H1 (cell line): ENCODE results near the gene UCKL1. TPM values are rescaled to one million over a fixed set of nuclear protein-coding genes. Genes with fewer than 3 reads are reported as not detected.

Experiments
- CTCF ChIA-PET: fragments of 300-600 bp; sonication (Branson Sonifier 250); formaldehyde crosslinking; loops from one replicate; lab custom pipeline; 2021; ENCODE audit not compliant: partially characterized antibody; lab: Charles Lee
- POLR2A ChIA-PET: fragments of 300-600 bp; sonication (Branson Sonifier 250); formaldehyde crosslinking; loops from one replicate; lab custom pipeline; 2021; ENCODE audit warnings: inconsistent platforms; ENCODE audit not compliant: partially characterized antibody; lab: Charles Lee
- DNase-seq, 2 experiments: peaks; one replicate each; pipeline versions ENCODE4 v3.0.0 to v3.0.0-alpha.2; 2010 to 2022; ENCODE audit warnings: low spot score in 2 of 2, low read depth in 1 of 2, mixed read lengths in 1 of 2
- FAIRE-seq: peaks from 2 replicates; lab custom pipeline; 2011; peaks lifted over from hg19 to GRCh38; lab: Jason Lieb, UNC
- H2AFZ ChIP-seq: 2 replicates; pipeline ENCODE4 v1.8.1; 2012; ENCODE audit warnings: low read length, inconsistent platforms
- H2AK5ac ChIP-seq: 2 replicates; pipeline ENCODE4 v1.6.1; 2013; ENCODE audit warnings: low read depth, low read length
- H2BK120ac ChIP-seq: replicated peaks from 2 replicates; pipeline ENCODE3; 2013; ENCODE audit warnings: low read depth, low read length, inconsistent platforms
- H2BK12ac ChIP-seq: 2 replicates; pipeline ENCODE4 v1.6.1; 2013; ENCODE audit warnings: low read depth, low read length
- H2BK15ac ChIP-seq: 2 replicates; pipeline ENCODE4 v1.6.1; 2013; ENCODE audit warnings: low read length
- H2BK20ac ChIP-seq: 2 replicates; pipeline ENCODE4 v1.6.1; 2013; ENCODE audit warnings: low read length
- H2BK5ac ChIP-seq: 2 replicates; pipeline ENCODE4 v1.6.1; 2013; ENCODE audit warnings: low read depth, low read length
- H3K14ac ChIP-seq: 2 replicates; pipeline ENCODE4 v1.6.1; 2013; ENCODE audit warnings: inconsistent platforms; ENCODE audit not compliant: insufficient read length
- H3K18ac ChIP-seq: 2 replicates; pipeline ENCODE4 v1.6.1; 2013; ENCODE audit warnings: low read length; ENCODE audit errors: extremely low read depth
- H3K23ac ChIP-seq: 2 replicates; pipeline ENCODE4 v1.6.1; 2013; ENCODE audit warnings: inconsistent platforms; ENCODE audit not compliant: insufficient read length
- H3K23me2 ChIP-seq: 2 replicates; pipeline ENCODE4 v1.6.1; 2013; ENCODE audit warnings: low read depth, low read length
- H3K27ac ChIP-seq: 2 replicates; pipeline ENCODE4 v1.6.1; 2011; ENCODE audit warnings: low read depth, low read length, inconsistent platforms
- H3K27me3 ChIP-seq, 4 experiments: replicated peaks in 1 of 4; 1 replicate in 1 of 4; 2 replicates in 3 of 4; pipeline versions ENCODE4 v1.6.1 to v1.8.1; 2011 to 2013; ENCODE audit warnings: low read length in 3 of 4, mild to moderate bottlenecking in 3 of 4, inconsistent platforms in 2 of 4, mixed read lengths in 2 of 4, moderate library complexity in 1 of 4; ENCODE audit not compliant: control insufficient read depth in 3 of 4, insufficient read depth in 3 of 4; ENCODE audit errors: extremely low read depth in 1 of 4
- H3K36me3 ChIP-seq, 4 experiments: 2 replicates each; pipeline versions ENCODE4 v1.6.1 to v1.8.1; 2011 to 2013; ENCODE audit warnings: mild to moderate bottlenecking in 4 of 4, low read length in 3 of 4, moderate library complexity in 2 of 4, control low read depth in 1 of 4, inconsistent platforms in 1 of 4; ENCODE audit not compliant: insufficient read depth in 4 of 4, control insufficient read depth in 2 of 4
- H3K4ac ChIP-seq: replicated peaks from 2 replicates; pipeline ENCODE3; 2013; ENCODE audit warnings: low read length, low read depth, mixed read lengths, inconsistent platforms; ENCODE audit not compliant: insufficient read length
- H3K4me1 ChIP-seq, 4 experiments: replicated peaks in 1 of 4; 1 replicate in 1 of 4; 2 replicates in 3 of 4; pipeline versions ENCODE4 v1.6.1 to v1.8.1; 2011 to 2013; ENCODE audit warnings: low read length in 3 of 4, inconsistent platforms in 2 of 4, mixed read lengths in 1 of 4; ENCODE audit not compliant: insufficient read depth in 4 of 4, control insufficient read depth in 3 of 4
- H3K4me2 ChIP-seq, 2 experiments: 2 replicates each; pipeline versions ENCODE4 v1.6.1 to v1.8.1; 2011 to 2013; ENCODE audit warnings: low read depth in 2 of 2, low read length in 2 of 2, control low read depth in 1 of 2, inconsistent platforms in 1 of 2, mild to moderate bottlenecking in 1 of 2; ENCODE audit not compliant: insufficient read depth in 1 of 2
- H3K4me3 ChIP-seq, 4 experiments: fragments of 200-600, 300-600 bp in 1 of 4; sonication (generic), shearing (Covaris generic), sonication (Bioruptor Twin) in 1 of 4; 2 replicates each; pipeline versions ENCODE4 v1.5.1 to v1.8.1; 2011 to 2016; ENCODE audit warnings: low read length in 4 of 4, low read depth in 3 of 4, control low read depth in 2 of 4, inconsistent platforms in 2 of 4, mild to moderate bottlenecking in 2 of 4, mixed read lengths in 1 of 4, moderate library complexity in 1 of 4; ENCODE audit not compliant: insufficient read depth in 2 of 4; ENCODE audit errors: extremely low read depth in 1 of 4
- H3K56ac ChIP-seq: replicated peaks from 2 replicates; pipeline ENCODE3; 2013; ENCODE audit warnings: low read depth, mild to moderate bottlenecking, mixed read lengths, low read length, inconsistent platforms; ENCODE audit not compliant: insufficient read length
- H3K79me1 ChIP-seq: 2 replicates; pipeline ENCODE4 v1.6.1; 2013; ENCODE audit warnings: low read depth, low read length, control low read depth
- H3K79me2 ChIP-seq, 2 experiments: 2 replicates each; pipeline versions ENCODE4 v1.6.1 to v1.8.1; 2012 to 2013; ENCODE audit warnings: low read length in 2 of 2, mild to moderate bottlenecking in 2 of 2, inconsistent platforms in 1 of 2; ENCODE audit not compliant: insufficient read depth in 2 of 2, control insufficient read depth in 1 of 2
- H3K9ac ChIP-seq, 4 experiments: replicated peaks in 1 of 4; 1 replicate in 1 of 4; 2 replicates in 3 of 4; pipeline versions ENCODE4 v1.6.1 to v1.8.1; 2011 to 2013; ENCODE audit warnings: low read depth in 3 of 4, low read length in 3 of 4, control low read depth in 2 of 4, mild to moderate bottlenecking in 2 of 4, moderate library complexity in 2 of 4, inconsistent platforms in 1 of 4; ENCODE audit errors: extremely low read depth in 1 of 4
- H3K9me3 ChIP-seq, 2 experiments: 2 replicates each; pipeline versions ENCODE4 v1.6.1 to v1.8.1; 2012 to 2013; ENCODE audit warnings: mild to moderate bottlenecking in 2 of 2, moderate library complexity in 2 of 2, control low read depth in 1 of 2, inconsistent platforms in 1 of 2, low read depth in 1 of 2, low read length in 1 of 2, mixed read lengths in 1 of 2; ENCODE audit not compliant: insufficient read depth in 2 of 2
- H4K20me1 ChIP-seq, 2 experiments: replicated peaks in 1 of 2; 2 replicates each; pipeline versions ENCODE3 to v1.8.1; 2011 to 2013; ENCODE audit warnings: inconsistent platforms in 2 of 2, low read length in 2 of 2, mild to moderate bottlenecking in 1 of 2; ENCODE audit not compliant: insufficient read depth in 2 of 2, control insufficient read depth in 1 of 2
- H4K5ac ChIP-seq: 2 replicates; pipeline ENCODE4 v1.6.1; 2013; ENCODE audit warnings: low read length, low read depth, mixed read lengths, inconsistent platforms; ENCODE audit not compliant: insufficient read length
- H4K8ac ChIP-seq: 2 replicates; pipeline ENCODE4 v1.8.0; 2013; ENCODE audit warnings: mild to moderate bottlenecking, moderate library complexity, low read length, inconsistent platforms; ENCODE audit not compliant: insufficient read depth; ENCODE audit errors: extremely low read depth
- H4K91ac ChIP-seq: replicated peaks from 2 replicates; pipeline ENCODE3; 2013; ENCODE audit warnings: low read length, mixed read lengths, inconsistent platforms; ENCODE audit not compliant: insufficient read length
- WGBS, 2 experiments: shearing (Covaris generic) in 1 of 2; methylation state at CpG; one replicate each; pipeline versions ENCODE4 v1.1.6 to v1.1.7; 2013 to 2015; ENCODE audit warnings: low lambda C conversion rate in 2 of 2, mixed read lengths in 2 of 2, inconsistent platforms in 1 of 2, low coverage in 1 of 2, missing lambda C conversion rate in 1 of 2; ENCODE audit not compliant: insufficient replicate concordance in 2 of 2, insufficient coverage in 1 of 2, insufficient read length in 1 of 2; ENCODE audit errors: extremely low coverage in 1 of 2, missing lambda C conversion rate in 1 of 2; 5-methylcytosine and 5-hydroxymethylcytosine counted together
- polyA plus RNA-seq, 7 experiments: library from polyadenylated mRNA; depleted of rRNA in 3 of 7; stranded (reverse) in 5 of 7; unstranded in 2 of 7; fragments of >200 nt in 5 of 7; fragments of 200-250 nt in 2 of 7; gene quantifications; 1 replicate in 5 of 7; 2 replicates in 1 of 7; 4 replicates in 1 of 7; pipeline versions ENCODE4 v1.2.1 to v1.2.3, GENCODE V29; 2011 to 2013; ENCODE audit warnings: missing spikeins in 2 of 7, mixed read lengths in 2 of 7
- total RNA-seq: library from RNA; stranded (reverse); fragmentation: NEBNext Ultra II Directional; extraction: Animal tissue kit (Norgen Biotek cat#: 25700); gene quantifications from 2 replicates; pipeline ENCODE4 v1.2.1, GENCODE V29; 2021

Gene UCKL1
- total and polyA plus RNA-seq, 2 of the 8 experiments (the other 6 are each of a cell fraction or from before 2014, with no cell fraction given): 36.5 to 91.2 TPM

DNA sequence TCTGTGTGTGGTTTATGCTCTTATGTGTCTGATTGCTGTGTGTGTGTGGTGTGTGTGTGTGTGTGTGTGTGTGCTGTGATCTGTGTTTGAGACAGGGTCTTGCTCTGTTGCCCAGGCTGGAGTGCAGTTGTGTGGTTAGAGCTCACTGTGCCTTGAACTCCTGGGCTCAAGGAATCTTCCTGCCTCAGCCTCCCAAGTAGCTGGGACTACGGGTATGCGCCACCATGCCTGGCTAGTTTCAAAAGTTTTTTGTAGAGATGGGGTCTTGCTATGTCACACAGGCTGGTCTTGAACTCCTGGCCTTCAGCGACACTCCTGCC lies 16.9 kb upstream of the UCKL1 start:
- Histone ChIP-seq H3K79me1 (peaks cover 3% of the 10 kb centered on the region), H3K9me3 (peaks cover 4 to 6% of the 10 kb centered on the region in 2 experiments), H2BK15ac (peak overlapping the region; percentile 55; the same call in 1 of the 2 replicates), H4K20me1 (peaks cover 2 to 10% of the 10 kb centered on the region in 2 experiments), H2BK120ac (no peak overlapping the region), H3K23ac (no peak overlapping the region), H3K4me2 (peak overlapping the region; percentile 5 to 93; a peak in 2 of 4 replicates), H4K8ac (no peak overlapping the region), H3K23me2 (peaks cover 12% of the 10 kb centered on the region; the same call in 1 of the 2 replicates), H3K4ac (no peak overlapping the region), H3K36me3 (peaks cover 0 to 4% (median 2%) of the 10 kb centered on the region in 4 experiments; a peak in 1 of 8 replicates), H4K91ac (no peak overlapping the region), H3K79me2 (no peaks in the 10 kb centered on the region; a peak in 1 of 4 replicates), H3K4me1 (peaks cover 0 to 15% (median 9%) of the 10 kb centered on the region in 4 experiments; a peak in 6 of 7 replicates), H2BK5ac (no peak overlapping the region), H2BK12ac (peak overlapping the region; percentile 86; the same call in 1 of the 2 replicates), H4K5ac (no peak overlapping the region), H3K9ac (0 out of 7 replicates have a peak overlapping the region, but pooled peaks of 1 of the 4 experiments have one; percentile 19), H3K27ac (no peak overlapping the region), H2BK20ac (0 out of 2 replicates have a peak overlapping the region, but pooled peaks have one; percentile 40), H2AK5ac (0 out of 2 replicates have a peak overlapping the region, but pooled peaks have one; percentile 92), H3K56ac (no peak overlapping the region), H2AFZ (no peak overlapping the region), H3K18ac (no peak overlapping the region), H3K14ac (no peak overlapping the region), H3K4me3 (peak overlapping the region in 1 of 4 experiments; percentile 61; a peak in 1 of 8 replicates), H3K27me3 (peaks cover 0 to 12% (median 2%) of the 10 kb centered on the region in 4 experiments; a peak in 2 of 7 replicates)
- POLR2A ChIA-PET: interaction anchor here (0.6 to 2.2 kb wide), 8 partner anchors 10 to 1066 kb away, joined by 3 to 10 read pairs (median 4); partner anchors contain the start of gene UCKL1
- 88% methylated on average over 3 of the region's 3 CpGs; no CpG with 5 or more reads in 1 of the 2 experiments for WGBS, 2 experiments
- no peak for FAIRE-seq
- no peak for DNase-seq
- CTCF ChIA-PET: interaction anchor here (0.6 to 5.0 kb wide), 31 partner anchors 9 to 489 kb away, joined by 3 to 58 read pairs (median 4); partner anchors contain the start of genes C20orf204, DNAJC5 and UCKL1
